GM19023 (cell line): ENCODE results near the gene LARP4.
"Not testable (repeated sequence)": the region's sequence is repeated elsewhere in the genome, so short reads cannot be mapped to it uniquely, and the experiment has no call there.

ENCODE experiments used
- ATAC-seq: cut with Tn5 transposase; IDR thresholded peaks from one replicate; pipeline ENCODE4 v1.9.1; 2021; ENCODE audit warnings: mild to moderate bottlenecking, moderate library complexity; ENCODE audit not compliant: unreplicated experiment

The LARP4 gene

DNA sequence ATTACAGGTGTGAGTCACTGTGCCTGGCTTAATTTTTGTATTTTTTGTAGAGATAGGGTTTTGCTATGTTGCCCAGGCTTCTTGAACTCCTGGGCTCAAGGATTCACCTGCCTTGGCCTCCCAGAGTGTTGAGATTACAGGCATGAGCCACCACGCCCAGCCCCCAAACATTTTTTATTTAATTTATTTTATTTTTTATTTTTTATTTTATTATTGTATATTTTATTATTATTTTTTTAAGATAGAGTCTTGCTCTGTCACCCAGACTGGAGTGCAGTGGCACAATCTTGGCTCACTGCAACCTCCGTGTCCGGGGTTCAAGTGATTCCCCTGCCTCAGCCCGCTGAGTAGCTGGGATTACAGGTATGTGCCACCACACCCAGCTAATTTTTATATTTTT lies 121.1 kb downstream of the LARP4 start:
- ATAC-seq = not testable (repeated sequence)

DNA sequence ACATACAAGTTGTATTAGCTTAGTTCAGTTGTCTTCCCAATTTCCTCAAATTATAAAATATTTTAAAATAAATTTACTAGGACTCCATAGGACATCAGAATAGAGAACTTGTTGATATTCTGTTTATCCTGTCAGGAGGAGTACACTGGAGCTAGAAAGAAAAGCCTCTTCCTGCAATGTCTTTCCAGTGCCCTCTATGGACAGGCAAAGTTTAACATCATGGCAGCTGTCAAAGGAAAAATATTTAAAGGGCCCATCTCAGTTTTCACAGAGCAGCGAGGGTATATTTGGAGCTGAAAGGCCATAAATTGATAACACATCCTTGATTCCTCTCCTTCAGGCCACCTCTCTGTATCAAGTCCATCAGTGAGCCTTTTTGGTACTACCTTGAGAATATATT lies 123.1 kb downstream of the LARP4 start:
- ATAC-seq = no peak

DNA sequence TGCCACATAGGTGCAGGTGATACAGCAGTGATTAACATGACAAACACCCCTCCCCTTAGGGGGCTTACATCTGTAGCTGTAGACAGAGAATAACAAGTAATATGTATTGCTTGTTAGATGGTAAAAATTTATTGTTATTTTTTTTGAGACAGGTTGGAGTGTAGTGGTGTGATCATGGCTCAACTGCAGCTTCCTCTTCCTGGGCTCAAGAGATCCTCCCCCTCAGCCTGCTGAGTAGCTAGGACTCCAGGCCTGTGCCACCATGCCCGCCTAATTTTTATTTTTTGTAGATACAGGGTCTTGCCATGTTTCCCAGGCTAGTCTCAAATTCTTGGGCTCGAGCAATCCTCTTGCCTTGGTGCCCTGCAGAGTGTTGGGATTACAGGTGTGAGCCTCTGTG lies 123.9 kb downstream of the LARP4 start:
- ATAC-seq = no peak

DNA sequence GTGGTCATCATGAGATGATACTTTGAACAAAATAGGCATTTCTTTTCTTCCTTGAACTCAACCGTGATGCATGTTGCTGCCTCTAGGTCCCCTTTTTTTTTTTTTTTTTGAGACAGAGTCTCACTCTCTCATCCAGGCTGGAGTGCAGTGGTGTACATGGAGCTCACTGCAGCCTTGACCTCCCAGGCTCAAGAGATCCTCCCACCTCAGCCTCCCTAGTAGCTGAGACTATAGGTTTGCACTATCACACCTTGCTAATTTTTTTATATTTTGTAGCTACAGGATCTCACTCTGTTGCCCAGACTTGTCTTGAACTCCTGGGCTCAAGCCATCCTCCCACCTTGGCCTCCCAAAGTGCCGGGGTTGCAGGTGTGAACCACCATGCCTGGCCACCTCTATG lies 124.7 kb downstream of the LARP4 start:
- ATAC-seq = no peak

DNA sequence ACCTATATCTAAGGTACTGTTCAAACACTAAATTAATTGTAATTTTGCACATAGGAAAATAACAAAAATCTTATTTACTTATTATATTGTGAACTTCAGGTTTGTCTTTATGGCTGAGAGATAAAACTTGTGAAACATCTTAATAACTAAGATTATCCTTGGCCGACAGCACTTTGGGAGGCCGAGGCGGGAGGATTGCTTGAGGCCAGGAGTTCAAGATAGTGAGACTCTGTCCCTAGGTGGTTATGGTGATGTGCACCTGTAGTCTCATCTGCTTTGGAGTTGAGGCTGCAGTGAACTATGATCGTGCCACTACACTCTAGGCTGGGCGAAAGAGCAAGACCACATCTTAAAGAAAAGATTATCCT lies 126.7 kb downstream of the LARP4 start:
- no peak for ATAC-seq

DNA sequence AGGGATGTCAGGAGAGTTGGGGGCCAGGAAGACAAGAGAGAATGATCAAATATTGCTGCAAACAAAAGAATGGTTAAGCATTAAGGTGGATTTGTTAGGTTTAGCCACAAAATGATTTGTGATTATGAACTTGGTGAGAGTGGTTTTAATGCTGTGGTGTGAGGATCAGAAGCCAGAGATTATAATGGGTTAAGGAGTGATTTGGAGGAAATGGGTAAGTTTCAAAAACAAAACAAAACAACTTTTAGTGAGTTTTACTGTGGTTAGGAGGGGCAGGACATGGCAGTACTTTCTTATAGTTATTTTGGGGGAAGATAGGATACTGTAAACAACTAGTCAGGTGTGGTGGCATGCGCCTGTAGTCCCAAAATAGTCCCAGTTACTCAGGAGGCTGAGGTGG lies 128.1 kb downstream of the LARP4 start:
- no peak for ATAC-seq

DNA sequence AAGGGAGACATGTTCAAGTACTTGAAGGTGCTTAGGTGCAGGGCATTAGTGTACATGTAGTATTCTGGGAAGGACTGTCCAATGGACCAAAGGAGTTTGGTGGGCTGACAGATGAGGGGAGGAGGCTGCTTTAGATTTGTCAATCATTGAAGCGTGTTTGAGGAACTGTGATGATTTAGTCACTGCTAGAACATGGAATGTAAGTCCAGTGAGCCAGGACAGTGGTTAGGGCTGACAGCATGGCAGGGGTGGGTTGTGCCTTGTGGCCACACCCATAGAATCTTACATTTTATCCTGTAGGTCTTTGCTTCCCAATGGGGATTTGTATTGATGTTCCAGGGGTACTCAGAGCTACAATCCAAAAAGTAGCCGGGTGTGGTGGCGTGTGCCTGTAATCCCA lies 128.7 kb downstream of the LARP4 start:
- no peak for ATAC-seq
